Mesangial cell (primary cell): ENCODE results near the gene MECP2. TPM values are rescaled to one million over a fixed set of nuclear protein-coding genes. Genes with fewer than 3 reads are reported as not detected.

Source experiments
- total RNA-seq: library from RNA; depleted of rRNA; stranded (reverse); fragments of >200 nt; gene quantifications from 2 replicates; pipeline ENCODE4 v1.2.3, GENCODE V29; 2015

The MECP2 gene
- 16.5 and 16.8 TPM in 2 replicates for total RNA-seq

DNA sequence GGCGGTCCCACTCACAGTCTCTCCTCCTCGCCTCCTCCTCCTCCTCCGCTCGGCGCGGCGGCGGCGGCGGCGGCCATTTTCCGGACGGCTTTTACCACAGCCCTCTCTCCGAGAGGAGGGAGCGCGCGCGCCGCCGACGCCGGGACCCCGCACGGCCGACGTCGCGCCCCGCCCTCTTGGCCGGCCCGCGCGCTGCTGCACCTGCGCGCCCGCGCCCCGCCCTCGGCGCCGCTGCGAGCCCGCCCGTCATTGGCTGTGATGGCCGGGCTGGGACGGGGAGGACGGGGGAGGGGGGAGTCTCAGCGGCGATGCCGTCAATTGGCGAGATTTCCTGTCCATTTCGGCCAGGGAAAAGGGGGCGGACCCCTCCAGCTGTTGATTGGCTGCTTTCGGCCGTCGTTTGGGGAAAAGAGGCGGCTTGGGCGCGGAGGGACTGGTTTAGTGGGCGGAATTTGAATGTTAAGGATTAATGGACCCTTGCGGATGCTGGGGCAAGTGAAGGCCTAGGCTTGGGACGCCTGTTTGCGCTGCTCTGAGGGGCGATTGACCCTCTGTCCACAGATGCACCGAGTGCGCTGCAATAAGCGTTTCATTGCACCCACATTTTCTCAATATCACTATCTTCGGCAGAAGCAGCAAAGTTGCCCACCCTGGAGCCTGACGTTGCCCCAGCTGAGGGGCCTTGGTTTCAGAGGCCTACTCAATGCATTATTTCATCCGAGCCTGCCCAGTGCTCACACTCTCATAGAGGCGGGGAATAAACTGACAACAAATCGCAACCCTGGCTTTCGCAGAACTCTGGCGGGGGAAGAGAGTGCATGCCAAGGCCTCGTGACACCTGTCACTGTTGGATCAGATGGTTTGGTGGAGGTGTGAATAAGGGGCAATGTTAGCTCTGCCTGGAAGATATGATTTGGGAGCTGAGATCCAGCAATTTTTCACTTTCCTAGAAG lies at the start of gene MECP2:
MECP2 (minus strand) TSS at position 129 of the 953 bp plus-strand sequence.

GRCh38 chrX:154144010-154144409 lies 46.5 kb upstream of the MECP2 start, which contains the start of gene OPN1LW:
Gene OPN1LW (plus strand): TSS chrX:154144243. CDS start chrX:154144284, 41 bp downstream.

DNA sequence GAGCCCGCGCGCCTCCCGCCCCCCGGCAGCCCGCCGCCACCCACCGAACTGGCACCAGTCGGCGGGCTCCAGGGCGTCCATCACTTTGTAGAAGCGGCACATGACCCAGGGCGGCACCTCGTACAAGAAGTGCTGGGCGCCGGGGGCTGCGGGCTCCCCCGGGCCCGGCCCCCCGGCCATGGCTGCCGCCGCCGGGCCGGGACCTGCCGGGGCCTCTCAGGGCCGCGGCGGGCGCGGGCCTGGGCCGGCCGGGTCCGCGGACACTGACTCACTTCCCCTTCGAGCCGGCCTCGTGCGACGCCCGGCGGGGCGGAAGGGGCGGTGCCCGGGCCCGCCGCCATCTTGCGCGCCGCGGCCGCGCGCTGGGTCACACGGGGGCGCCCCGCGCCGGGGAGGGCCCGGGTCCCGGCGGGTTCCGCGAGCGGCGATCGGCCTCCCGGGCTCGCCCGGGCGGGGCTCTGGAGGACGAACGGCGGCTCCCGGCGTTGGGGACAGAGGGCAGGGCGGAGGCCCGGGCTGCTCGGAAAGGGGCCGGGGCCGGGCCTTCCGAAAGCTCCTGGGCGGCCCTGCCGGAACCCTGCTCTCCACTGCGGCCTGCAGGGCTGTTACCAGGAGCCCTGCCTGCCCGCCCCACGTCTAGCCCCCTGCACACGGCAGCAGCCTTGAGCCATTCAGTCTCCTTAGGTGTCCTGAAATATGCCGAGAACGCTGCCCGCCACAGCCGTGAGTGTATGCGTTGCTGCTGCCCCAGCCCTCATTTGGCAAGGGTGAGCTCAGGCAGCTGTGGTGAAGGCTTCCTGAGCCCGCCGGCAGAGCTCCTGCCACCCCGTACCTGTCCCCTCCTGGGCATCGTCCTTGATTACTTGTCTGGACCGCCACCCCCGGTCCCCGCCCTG lies 77.6 kb downstream of the MECP2 start, which contains the start of gene IRAK1:
IRAK1 (minus strand) TSS at position 270 of the 896 bp plus-strand sequence; CDS start at position 180, 90 bp downstream.

GRCh38 chrX:153972368-153973126 lies 125.0 kb downstream of the MECP2 start, which contains the start of gene TMEM187:
Gene TMEM187 (plus strand): TSS chrX:153972754. CDS start chrX:153982063, 9,309 bp downstream.

Other genes starting within 250 kb of the MECP2 start
- 15.6 and 37.3 TPM in 2 replicates for gene L1CAM, start 211.5 kb downstream of the MECP2 start, total RNA-seq
- gene AVPR2, start 193.0 kb downstream of the MECP2 start, total RNA-seq, result not detected in 2 replicates
- gene ARHGAP4, start 171.5 kb downstream of the MECP2 start, total RNA-seq, result 5.7 and 16.7 TPM in 2 replicates
- 126 and 216 TPM in 2 replicates for gene NAA10, start 162.7 kb downstream of the MECP2 start, total RNA-seq
- 0.98 and 11.3 TPM in 2 replicates for gene RENBP, start 153.1 kb downstream of the MECP2 start, total RNA-seq
- gene HCFC1, start 125.9 kb downstream of the MECP2 start, total RNA-seq, result 58.3 and 86.0 TPM in 2 replicates
- 9.0 and 10.6 TPM in 2 replicates for gene TMEM187, start 125.0 kb downstream of the MECP2 start, total RNA-seq
- gene IRAK1, start 77.8 kb downstream of the MECP2 start, total RNA-seq, result 110 and 179 TPM in 2 replicates
- gene OPN1LW, start 46.5 kb upstream of the MECP2 start, total RNA-seq, result not detected in 2 replicates
- gene OPN1MW, start 84.9 kb upstream of the MECP2 start, total RNA-seq, result not detected in 2 replicates
- gene OPN1MW2, start 122.0 kb upstream of the MECP2 start, total RNA-seq, result not detected in 2 replicates
- gene OPN1MW3, start 159.9 kb upstream of the MECP2 start, total RNA-seq, result not detected in 2 replicates
- gene TEX28, start 197.4 kb upstream of the MECP2 start, total RNA-seq, result not detected in 2 replicates
- not detected in 2 replicates for gene TKTL1, start 198.1 kb upstream of the MECP2 start, total RNA-seq